Activated B cell treated with CpG ODN at 0.5 μM for 24 hours (primary cell): Measurements from ENCODE around the gene COX19. TPM values are rescaled to one million over a fixed set of nuclear protein-coding genes. Genes with fewer than 3 reads are reported as not detected.

Experiments
- ATAC-seq: fragments of 200-7000 bp; cut with Tn5 transposase; one replicate; pipeline ENCODE4 v1.10.0; 2021; ENCODE audit warnings: low read depth, mild to moderate bottlenecking, moderate library complexity
- CTCF ChIA-PET: fragments of 350-600 bp; sonication (Branson Sonifier 250); formaldehyde crosslinking; loops from one replicate; lab custom pipeline; 2021; ENCODE audit warnings: antibody characterized with exemption; lab: Charles Lee
- POLR2A ChIA-PET: fragments of 350-600 bp; sonication (Branson Sonifier 250); formaldehyde crosslinking; loops from one replicate; lab custom pipeline; 2021; ENCODE audit warnings: antibody characterized with exemption; lab: Charles Lee
- DNase-seq: peaks from one replicate; pipeline ENCODE4 v3.0.0; 2022
- H3K27ac Mint-ChIP-seq: one replicate; pipeline ENCODE4 v1.8.0; 2020; ENCODE audit warnings: mixed read lengths
- H3K27me3 Mint-ChIP-seq: one replicate; pipeline ENCODE4 v1.8.0; 2021; ENCODE audit warnings: mixed read lengths
- H3K36me3 Mint-ChIP-seq: one replicate; pipeline ENCODE4 v1.8.0; 2021; ENCODE audit warnings: low read depth, mixed read lengths
- H3K4me1 Mint-ChIP-seq: one replicate; pipeline ENCODE4 v1.8.0; 2021; ENCODE audit warnings: mixed read lengths
- H3K4me3 Mint-ChIP-seq: one replicate; pipeline ENCODE4 v1.8.0; 2020; ENCODE audit warnings: mild to moderate bottlenecking, mixed read lengths
- H3K9me3 Mint-ChIP-seq: one replicate; pipeline ENCODE4 v1.8.0; 2020; ENCODE audit warnings: mixed read lengths
- CTCF ChIP-seq: fragments of 200-600 bp; IDR thresholded peaks from one replicate; pipeline ENCODE4 v1.8.0; 2022; ENCODE audit warnings: antibody characterized with exemption, mild to moderate bottlenecking
- intact Hi-C: fragments of 100-400 bp; cut with micrococcal nuclease; formaldehyde crosslinking; loops from one replicate; pipeline ENCODE4 v1.15.1; 2024
- total RNA-seq: library from RNA; stranded (reverse); gene quantifications from 2 replicates; pipeline ENCODE4 v1.2.3, GENCODE V29; 2022

The COX19 gene
- total RNA-seq, 1 donor from 2014 or later: 24.5 TPM

GRCh38 chr7:939843-940242 is 35.5 kb downstream of the COX19 start:
- ChIA-PET CTCF (interaction anchor here (1.0 kb wide), 1 partner anchor 199 kb away, joined by 5 read pairs; no protein-coding TSS in a partner anchor), POLR2A (interaction anchor here (1.3 to 2.0 kb wide), 2 partner anchors 17 to 30 kb away, joined by 3 to 4 read pairs; no protein-coding TSS in a partner anchor)
- Mint-ChIP-seq H3K4me1 (peaks cover 25% of the 10 kb centered on the region), H3K27ac (no peak overlapping the region), H3K27me3 (peaks cover 6% of the 10 kb centered on the region), H3K36me3 (no peaks in the 10 kb centered on the region), H3K4me3 (no peak overlapping the region), H3K9me3 (peaks cover 3% of the 10 kb centered on the region)
- ATAC-seq: no peak
- no peak for DNase-seq
- intact Hi-C loops: no loop called here
- no peak for TF ChIP-seq CTCF

- POLR2A ChIA-PET: interaction anchor here (1.0 to 2.0 kb wide), 3 partner anchors 15 to 28 kb away, joined by 3 to 10 read pairs (median 4); no protein-coding TSS in a partner anchor
- Mint-ChIP-seq H3K36me3 (no peaks in the 10 kb centered on the region), H3K4me3 (no peak overlapping the region), H3K4me1 (peaks cover 25% of the 10 kb centered on the region), H3K27ac (no peak overlapping the region), H3K9me3 (peaks cover 3% of the 10 kb centered on the region), H3K27me3 (peaks cover 6% of the 10 kb centered on the region)
- intact Hi-C loops: no loop called here
- DNase-seq (no peak), ATAC-seq (no peak)
- CTCF ChIA-PET: no interaction called here
- TF ChIP-seq CTCF: no peak
These were observed 36.7 kb downstream of the COX19 start for GRCh38 chr7:938546-939185.

GRCh38 chr7:937856-938484 is 37.4 kb downstream of the COX19 start:
- ATAC-seq (no peak), DNase-seq (no peak)
- H3K27ac Mint-ChIP-seq: peak overlapping the region; percentile 41
- H3K27me3 Mint-ChIP-seq: peaks cover 6% of the 10 kb centered on the region
- ChIA-PET POLR2A (interaction anchor here (0.6 to 2.0 kb wide), 3 partner anchors 15 to 37 kb away, joined by 3 to 10 read pairs (median 4); partner anchors contain the start of gene COX19), CTCF (no interaction called here)
- peaks cover 3% of the 10 kb centered on the region for H3K9me3 Mint-ChIP-seq
- no peaks in the 10 kb centered on the region for H3K36me3 Mint-ChIP-seq
- peak overlapping the region; percentile 2 for H3K4me3 Mint-ChIP-seq
- H3K4me1 Mint-ChIP-seq: peaks cover 25% of the 10 kb centered on the region
- intact Hi-C loops: loop anchor here (2.0 kb wide), 1 partner anchor 13 kb away; no protein-coding TSS in a partner anchor
- no peak for TF ChIP-seq CTCF

GRCh38 chr7:936386-937054 is 38.8 kb downstream of the COX19 start:
- peaks cover 19% of the 10 kb centered on the region for H3K4me1 Mint-ChIP-seq
- H3K27me3 Mint-ChIP-seq: peaks cover under 1% of the 10 kb centered on the region
- H3K9me3 Mint-ChIP-seq: peaks cover 3% of the 10 kb centered on the region
- H3K4me3 Mint-ChIP-seq: peak overlapping the region; percentile 42
- DNase-seq (peak; percentile 47), ATAC-seq (peak; percentile 78)
- peak overlapping the region; percentile 19 for H3K27ac Mint-ChIP-seq
- intact Hi-C loops: loop anchor here (1.0 to 2.0 kb wide), 3 partner anchors 8 to 14 kb away; no protein-coding TSS in a partner anchor
- CTCF ChIA-PET: no interaction called here
- POLR2A ChIA-PET: no interaction called here
- no peak for TF ChIP-seq CTCF
- H3K36me3 Mint-ChIP-seq: no peaks in the 10 kb centered on the region
